Spinal cord (tissue), 10 donors: Measurements from ENCODE around the gene CDKAL1. TPM values are rescaled to one million over a fixed set of nuclear protein-coding genes. Genes with fewer than 3 reads are reported as not detected.
"Not testable (repeated sequence)": the region's sequence is repeated elsewhere in the genome, so short reads cannot be mapped to it uniquely, and the experiment has no call there.

Source experiments
- DNase-seq, 6 donors: peaks; one replicate each; pipeline versions ENCODE4 v3.0.0 to v3.0.0-alpha.2; 2013 to 2015; ENCODE audit warnings: low spot score in 6 of 6, low read depth in 4 of 6
- H3K27ac ChIP-seq: one replicate; pipeline ENCODE4 v1.5.1; 2013; ENCODE audit warnings: low read depth, low read length, control low read depth
- H3K27me3 ChIP-seq: one replicate; pipeline ENCODE4 v1.6.1; 2013; ENCODE audit warnings: low read length; ENCODE audit not compliant: control insufficient read depth, insufficient read depth
- H3K36me3 ChIP-seq: one replicate; pipeline ENCODE4 v1.6.1; 2013; ENCODE audit warnings: low read length; ENCODE audit not compliant: control insufficient read depth, insufficient read depth
- H3K4me1 ChIP-seq: one replicate; pipeline ENCODE4 v1.6.1; 2013; ENCODE audit warnings: low read length; ENCODE audit not compliant: control insufficient read depth, insufficient read depth
- H3K4me3 ChIP-seq: one replicate; pipeline ENCODE4 v1.5.1; 2013; ENCODE audit warnings: low read depth, low read length, control low read depth
- H3K9me3 ChIP-seq: one replicate; pipeline ENCODE4 v1.6.1; 2013; ENCODE audit warnings: low read length; ENCODE audit not compliant: control insufficient read depth, insufficient read depth
- WGBS: methylation state at CpG from one replicate; pipeline ENCODE4 v1.1.5; 2013; ENCODE audit warnings: missing lambda C conversion rate; ENCODE audit not compliant: insufficient coverage; 5-methylcytosine and 5-hydroxymethylcytosine counted together
- polyA plus RNA-seq, 2 donors: library from polyadenylated mRNA; unstranded; fragments of 120-200 nt; gene quantifications; one replicate each; pipeline ENCODE4 v1.2.1, GENCODE V29; 2013; ENCODE audit not compliant: insufficient read length in 2 of 2
- total RNA-seq, 2 donors: library from RNA; depleted of rRNA in 1 of 2; stranded (reverse); fragments of 120-200 nt in 1 of 2; fragments of >200 nt in 1 of 2; gene quantifications; one replicate each; pipeline versions ENCODE4 v1.2.3 to v1.2.4, GENCODE V29; 2013 to 2014
- donor health status: healthy.

The CDKAL1 gene
- total and polyA plus RNA-seq, 4 donors = 15.1 to 34.2 (median 22.0) TPM

- DNase-seq = no peak
- no CpG with 5 or more reads among the region's 1 CpG for WGBS
- Histone ChIP-seq H3K4me3 (no peak overlapping the region), H3K27ac (no peak overlapping the region), H3K36me3 (peaks cover 22% of the 10 kb centered on the region), H3K27me3 (no peaks in the 10 kb centered on the region), H3K9me3 (no peaks in the 10 kb centered on the region), H3K4me1 (no peaks in the 10 kb centered on the region)
Measured at GRCh38 chr6:20548264-20548663, 14.0 kb downstream of the CDKAL1 start.

- H3K27ac ChIP-seq, DNase-seq, H3K4me3 ChIP-seq, H3K9me3 ChIP-seq, H3K4me1 ChIP-seq, H3K27me3 ChIP-seq: not testable (repeated sequence)
- H3K36me3 ChIP-seq = peaks cover 24% of the 10 kb centered on the region
- WGBS = 100% methylated on average over 2 of the region's 3 CpGs
Measured at GRCh38 chr6:20549398-20549797, 15.1 kb downstream of the CDKAL1 start.

- Histone ChIP-seq H3K27me3 (no peaks in the 10 kb centered on the region), H3K4me1 (no peaks in the 10 kb centered on the region), H3K36me3 (peaks cover 13% of the 10 kb centered on the region), H3K27ac (no peak overlapping the region), H3K9me3 (no peaks in the 10 kb centered on the region), H3K4me3 (no peak overlapping the region)
- no CpG with 5 or more reads among the region's 2 CpGs for WGBS
- DNase-seq = no peak
Measured at GRCh38 chr6:20554326-20554725, 20.1 kb downstream of the CDKAL1 start.

GRCh38 chr6:20554817-20555216 lies 20.6 kb downstream of the CDKAL1 start:
- H3K4me1 ChIP-seq = no peaks in the 10 kb centered on the region
- peaks cover 13% of the 10 kb centered on the region for H3K36me3 ChIP-seq
- no CpG with 5 or more reads among the region's 1 CpG for WGBS
- H3K27me3 ChIP-seq = no peaks in the 10 kb centered on the region
- no peaks in the 10 kb centered on the region for H3K9me3 ChIP-seq
- DNase-seq = no peak
- H3K27ac ChIP-seq = no peak overlapping the region
- H3K4me3 ChIP-seq = no peak overlapping the region

- 67% methylated on average over 1 of the region's 2 CpGs for WGBS
- H3K4me3 ChIP-seq = no peak overlapping the region
- no peaks in the 10 kb centered on the region for H3K36me3 ChIP-seq
- no peaks in the 10 kb centered on the region for H3K27me3 ChIP-seq
- peak in 1 of 6 donors; percentile 48 for DNase-seq
- H3K9me3 ChIP-seq = no peaks in the 10 kb centered on the region
- H3K27ac ChIP-seq = no peak overlapping the region
- no peaks in the 10 kb centered on the region for H3K4me1 ChIP-seq
Measured at GRCh38 chr6:20559924-20560551, 25.8 kb downstream of the CDKAL1 start.

GRCh38 chr6:20563377-20563776 lies 29.1 kb downstream of the CDKAL1 start:
- Histone ChIP-seq H3K27ac (no peak overlapping the region), H3K4me1 (no peaks in the 10 kb centered on the region), H3K27me3 (no peaks in the 10 kb centered on the region), H3K4me3 (no peak overlapping the region), H3K36me3 (no peaks in the 10 kb centered on the region), H3K9me3 (no peaks in the 10 kb centered on the region)
- WGBS = no CpG with 5 or more reads among the region's 2 CpGs
- DNase-seq = no peak

GRCh38 chr6:20564269-20564668 lies 30.0 kb downstream of the CDKAL1 start:
- DNase-seq = peak; percentile 28 to 88 (median 44)
- H3K36me3 ChIP-seq = no peaks in the 10 kb centered on the region

GRCh38 chr6:20564777-20565176 lies 30.5 kb downstream of the CDKAL1 start:
- no peak overlapping the region for H3K27ac ChIP-seq
- H3K9me3 ChIP-seq = no peaks in the 10 kb centered on the region
- no peaks in the 10 kb centered on the region for H3K27me3 ChIP-seq
- no peak overlapping the region for H3K4me3 ChIP-seq
- no peaks in the 10 kb centered on the region for H3K36me3 ChIP-seq
- WGBS = no CpG with 5 or more reads among the region's 2 CpGs
- DNase-seq = no peak
- H3K4me1 ChIP-seq = no peaks in the 10 kb centered on the region

More at GRCh38 chr6:20564269-20564668, 30.0 kb downstream of the CDKAL1 start:
- no peak overlapping the region for H3K27ac ChIP-seq
- no peaks in the 10 kb centered on the region for H3K27me3 ChIP-seq
- no peaks in the 10 kb centered on the region for H3K4me1 ChIP-seq
- H3K4me3 ChIP-seq = no peak overlapping the region
- H3K9me3 ChIP-seq = no peaks in the 10 kb centered on the region

- Histone ChIP-seq H3K9me3 (no peaks in the 10 kb centered on the region), H3K36me3 (no peaks in the 10 kb centered on the region), H3K4me3 (no peak overlapping the region), H3K27me3 (no peaks in the 10 kb centered on the region), H3K27ac (no peak overlapping the region), H3K4me1 (no peaks in the 10 kb centered on the region)
- DNase-seq = no peak
- no CpG with 5 or more reads among the region's 2 CpGs for WGBS
Measured at GRCh38 chr6:20565342-20565741, 31.1 kb downstream of the CDKAL1 start.

GRCh38 chr6:20566109-20566508 lies 31.9 kb downstream of the CDKAL1 start:
- H3K36me3 ChIP-seq = no peaks in the 10 kb centered on the region
- no peaks in the 10 kb centered on the region for H3K27me3 ChIP-seq
- WGBS = no CpG with 5 or more reads among the region's 3 CpGs
- no peaks in the 10 kb centered on the region for H3K4me1 ChIP-seq
- DNase-seq = peak in 1 of 6 donors; percentile 36
- no peak overlapping the region for H3K4me3 ChIP-seq
- H3K9me3 ChIP-seq = no peaks in the 10 kb centered on the region
- no peak overlapping the region for H3K27ac ChIP-seq
